Cardiac fibroblast (primary cell): ENCODE data around the gene ROCK1.

Experiments
- DNase-seq, 2 donors: peaks; one replicate each; pipeline versions ENCODE4 v3.0.0 to v3.0.0-alpha.2; 2010; ENCODE audit warnings: low read depth in 2 of 2
- H3K4me3 ChIP-seq, 2 donors: replicated peaks in 1 of 2; 1 replicate in 1 of 2; 2 replicates in 1 of 2; pipeline ENCODE4 v1.5.1; 2011; ENCODE audit warnings: low read depth in 2 of 2, low read length in 2 of 2, mild to moderate bottlenecking in 2 of 2, moderate library complexity in 1 of 2
- CTCF ChIP-seq: IDR thresholded peaks from one replicate; pipeline ENCODE4 v1.5.1; 2011; ENCODE audit warnings: low read depth, mild to moderate bottlenecking, low read length, inconsistent platforms

ROCK1 gene

GRCh38 chr18:21057112-21057511, 54.5 kb downstream of the ROCK1 start:
- no peak overlapping the region for H3K4me3 ChIP-seq
- TF ChIP-seq CTCF: no peak

GRCh38 chr18:21056545-21056944, 55.1 kb downstream of the ROCK1 start:
- DNase-seq: no peak
- no peak overlapping the region for H3K4me3 ChIP-seq
- no peak for TF ChIP-seq CTCF

More at GRCh38 chr18:21057112-21057511, 54.5 kb downstream of the ROCK1 start:
- no peak for DNase-seq

- TF ChIP-seq CTCF: no peak
- no peak overlapping the region for H3K4me3 ChIP-seq
- no peak for DNase-seq
These were observed 57.3 kb downstream of the ROCK1 start for GRCh38 chr18:21054252-21054821.

DNA sequence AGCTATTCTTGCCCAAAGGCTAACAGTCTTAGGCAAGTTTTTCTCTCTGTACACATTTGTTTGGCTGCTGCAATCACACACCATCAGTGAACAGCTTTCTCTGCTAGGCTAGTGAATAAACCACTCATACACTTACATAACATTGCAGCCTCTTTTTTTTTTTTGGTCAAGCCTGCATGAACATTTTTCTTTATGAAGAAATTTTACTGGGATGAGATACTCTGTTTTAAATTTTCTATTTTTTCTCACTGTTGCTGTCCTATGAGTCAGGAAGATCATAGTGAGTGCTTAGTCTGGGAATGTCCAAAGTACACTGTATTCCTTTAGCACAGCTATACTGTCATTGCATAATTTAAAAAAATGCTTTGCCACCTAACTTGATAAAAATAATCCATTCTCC, 58.5 kb downstream of the ROCK1 start:
- no peak for TF ChIP-seq CTCF
- no peak overlapping the region for H3K4me3 ChIP-seq
- peak; percentile 78 to 95 for DNase-seq

GRCh38 chr18:21052385-21052784, 59.2 kb downstream of the ROCK1 start:
- no peak overlapping the region for H3K4me3 ChIP-seq
- no peak for TF ChIP-seq CTCF
- DNase-seq: no peak

- no peak for TF ChIP-seq CTCF
- DNase-seq: peak; percentile 4 to 37
- no peak overlapping the region for H3K4me3 ChIP-seq
These were observed 60.0 kb downstream of the ROCK1 start for GRCh38 chr18:21051620-21052019.

DNA sequence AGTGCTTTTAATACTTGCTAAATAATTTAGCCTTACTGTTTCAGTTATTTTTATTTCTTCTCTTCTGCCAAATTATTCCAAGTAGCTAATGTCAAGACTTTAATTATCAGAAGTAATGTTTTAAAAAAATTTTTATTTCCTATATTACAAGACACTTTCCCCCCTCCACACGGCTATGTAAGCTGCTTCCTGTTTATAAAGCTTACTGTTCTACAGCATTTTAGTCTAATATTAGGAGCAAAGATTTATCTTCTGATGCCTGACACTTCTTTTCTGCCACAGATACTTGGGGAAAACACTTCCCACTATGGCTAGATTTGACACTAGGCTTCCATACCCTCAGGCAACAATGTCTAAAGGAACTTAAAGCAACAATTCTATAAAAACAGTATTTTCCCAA, 62.3 kb downstream of the ROCK1 start:
- no peak overlapping the region for H3K4me3 ChIP-seq
- DNase-seq: peak; percentile 6 to 22
- TF ChIP-seq CTCF: no peak
